ENCODE measurements around the gene CTRB1.

Gene CTRB1

GRCh38 chr16:75218256-75219076, at the start of gene CTRB1:
Gene CTRB1 (plus strand): TSS chr16:75218988. CDS start chr16:75219008, 20 bp downstream.
- no peak within 1 kb of the TSS for H3K4me3 ChIP-seq
- H3K9me3 ChIP-seq: no peaks in the 10 kb centered on the region
- H3K27ac ChIP-seq: no peak within 1 kb of the TSS
- no peaks in the 10 kb centered on the region for H3K27me3 ChIP-seq
- TF ChIP-seq CTCF (IDR thresholded peaks at IDR 0.05): no peak
- intact Hi-C loops (cut with DNase I; ENCODE audit: low total_unique reads): no loop called here
- DNase-seq: no peak
- no peaks in the 10 kb centered on the region for H3K36me3 ChIP-seq
- H3K4me1 ChIP-seq: peaks cover 0 to 7% (median 0%) of the 10 kb centered on the region in 4 donors

- Histone ChIP-seq H3K9me3 (peaks cover 0 to 56% (median 19%) of the 10 kb centered on the region in 3 donors), H3K27me3 (no peaks in the 10 kb centered on the region), H3K27ac (no peak overlapping the region), H3K4me3 (no peak overlapping the region), H3K36me3 (peaks cover 51 to 58% (median 58%) of the 10 kb centered on the region in 3 donors), H3K4me1 (no peaks in the 10 kb centered on the region)
- DNase-seq: no peak
- intact Hi-C loops (cut with DNase I; ENCODE audit: low total_unique reads): no loop called here
- no peak for TF ChIP-seq CTCF (IDR thresholded peaks at IDR 0.05)
Measured at GRCh38 chr16:75169899-75170405, 48.8 kb upstream of the CTRB1 start.

- DNase-seq: no peak
- Histone ChIP-seq H3K27ac (no peak overlapping the region), H3K27me3 (no peaks in the 10 kb centered on the region), H3K4me1 (no peaks in the 10 kb centered on the region), H3K4me3 (no peak overlapping the region), H3K36me3 (peaks cover 35 to 49% (median 38%) of the 10 kb centered on the region in 3 donors), H3K9me3 (peaks cover 2 to 76% (median 44%) of the 10 kb centered on the region in 3 donors)
- intact Hi-C loops (cut with DNase I; ENCODE audit: low total_unique reads): no loop called here
- TF ChIP-seq CTCF (IDR thresholded peaks at IDR 0.05): no peak
Measured at GRCh38 chr16:75172578-75172977, 46.2 kb upstream of the CTRB1 start.

GRCh38 chr16:75175074-75175473, 43.7 kb upstream of the CTRB1 start:
- intact Hi-C loops (cut with DNase I; ENCODE audit: low total_unique reads): no loop called here

GRCh38 chr16:75176926-75177325, 41.9 kb upstream of the CTRB1 start:
- peaks cover 2 to 44% (median 36%) of the 10 kb centered on the region in 3 donors for H3K9me3 ChIP-seq
- intact Hi-C loops (cut with DNase I; ENCODE audit: low total_unique reads): no loop called here
- no peaks in the 10 kb centered on the region for H3K27me3 ChIP-seq
- no peaks in the 10 kb centered on the region for H3K4me1 ChIP-seq
- H3K27ac ChIP-seq: no peak overlapping the region
- H3K4me3 ChIP-seq: no peak overlapping the region
- peaks cover 0 to 6% (median 0%) of the 10 kb centered on the region in 3 donors for H3K36me3 ChIP-seq
- no peak for TF ChIP-seq CTCF (IDR thresholded peaks at IDR 0.05)
- DNase-seq: no peak

More at GRCh38 chr16:75175074-75175473, 43.7 kb upstream of the CTRB1 start:
- H3K27ac ChIP-seq: no peak overlapping the region
- DNase-seq: no peak
- peaks cover 10 to 24% (median 13%) of the 10 kb centered on the region in 3 donors for H3K36me3 ChIP-seq
- no peak overlapping the region for H3K4me3 ChIP-seq
- H3K9me3 ChIP-seq: peaks cover 2 to 61% (median 36%) of the 10 kb centered on the region in 3 donors
- no peaks in the 10 kb centered on the region for H3K27me3 ChIP-seq
- no peaks in the 10 kb centered on the region for H3K4me1 ChIP-seq
- TF ChIP-seq CTCF (IDR thresholded peaks at IDR 0.05): no peak

All from tibial artery (tissue), 4 donors.